Activated naive CD4-positive, alpha-beta T cell treated with anti-CD3 and anti-CD28 coated beads for 36 hours (primary cell): ENCODE measurements around the gene TMCO5A. TPM values are rescaled to one million over a fixed set of nuclear protein-coding genes. Genes with fewer than 3 reads are reported as not detected.
"Not testable (repeated sequence)": the region's sequence is repeated elsewhere in the genome, so short reads cannot be mapped to it uniquely, and the experiment has no call there.

Source experiments
- CTCF ChIA-PET: fragments of 350-600 bp; sonication (Branson Sonifier 250); formaldehyde crosslinking; loops from one replicate; lab custom pipeline; 2021; ENCODE audit warnings: antibody characterized with exemption; lab: Charles Lee
- DNase-seq: peaks from one replicate; pipeline ENCODE4 v3.0.0-alpha.2; 2020
- H3K27ac Mint-ChIP-seq: one replicate; pipeline ENCODE4 v1.8.0; 2021; ENCODE audit warnings: mild to moderate bottlenecking, mixed read lengths
- H3K27me3 Mint-ChIP-seq: one replicate; pipeline ENCODE4 v1.8.0; 2021; ENCODE audit warnings: low read depth, mixed read lengths
- H3K36me3 Mint-ChIP-seq: one replicate; pipeline ENCODE4 v1.8.0; 2021; ENCODE audit warnings: low read depth, mixed read lengths
- H3K4me1 Mint-ChIP-seq: one replicate; pipeline ENCODE4 v1.8.0; 2021; ENCODE audit warnings: low read depth, mixed read lengths
- H3K4me3 Mint-ChIP-seq: one replicate; pipeline ENCODE4 v1.8.0; 2021; ENCODE audit warnings: mild to moderate bottlenecking, moderate library complexity, mixed read lengths
- H3K9me3 Mint-ChIP-seq: one replicate; pipeline ENCODE4 v1.8.0; 2021; ENCODE audit warnings: mixed read lengths
- intact Hi-C: fragments of 100-400 bp; cut with micrococcal nuclease; formaldehyde crosslinking; loops from one replicate; pipeline ENCODE4 v1.15.1; 2023
- total RNA-seq, 2 experiments: library from RNA; stranded (reverse); gene quantifications; one replicate each; pipeline ENCODE4 v1.2.3, GENCODE V29; 2021

The TMCO5A gene
- total RNA-seq, 2 experiments from 2014 or later = not detected

DNA sequence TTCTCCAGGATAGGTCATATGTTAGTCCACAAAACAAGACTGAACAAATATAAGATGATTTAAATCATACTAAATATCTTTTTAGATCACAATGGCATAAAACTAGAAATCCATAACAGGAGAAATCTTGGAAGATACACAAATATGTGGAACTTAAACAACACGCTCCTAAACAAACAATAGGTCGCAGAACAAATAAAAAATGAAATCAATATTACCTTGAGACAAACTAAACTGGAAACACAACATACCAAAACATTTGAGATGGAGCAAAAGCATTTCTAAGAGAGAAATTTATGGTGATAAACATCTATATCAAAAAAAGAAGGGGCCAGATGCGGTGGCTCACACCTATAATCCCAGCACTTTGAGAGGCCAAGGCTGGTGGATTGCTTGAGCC, 8.3 kb upstream of the TMCO5A start:
- H3K36me3 Mint-ChIP-seq = no peaks in the 10 kb centered on the region
- intact Hi-C loops = no loop called here
- no peaks in the 10 kb centered on the region for H3K4me1 Mint-ChIP-seq
- no peak for DNase-seq
- no peak overlapping the region for H3K4me3 Mint-ChIP-seq
- H3K27ac Mint-ChIP-seq = no peak overlapping the region
- CTCF ChIA-PET = no interaction called here
- peaks cover 3% of the 10 kb centered on the region for H3K9me3 Mint-ChIP-seq
- H3K27me3 Mint-ChIP-seq = peaks cover 8% of the 10 kb centered on the region

DNA sequence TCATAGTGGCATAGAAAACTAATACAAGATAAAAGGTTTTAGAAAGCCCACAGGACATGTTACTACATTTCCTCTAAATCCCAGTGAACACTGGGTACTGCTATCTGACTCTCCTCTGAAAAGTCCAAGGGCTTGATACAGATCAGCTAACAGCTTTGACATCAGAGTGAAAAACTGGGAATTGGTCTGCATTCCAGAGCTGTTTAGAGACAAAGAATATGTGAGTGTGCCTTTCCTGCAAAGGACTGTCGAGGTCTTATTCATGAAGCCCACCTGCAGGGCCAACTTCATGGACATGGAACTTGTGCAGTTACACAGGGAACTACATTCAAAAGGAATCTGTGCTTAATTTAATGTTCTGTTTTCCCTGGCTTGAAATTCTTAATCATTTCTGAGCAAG, 5.2 kb upstream of the TMCO5A start:
- intact Hi-C loops = no loop called here
- no peaks in the 10 kb centered on the region for H3K36me3 Mint-ChIP-seq
- CTCF ChIA-PET = no interaction called here
- peaks cover 2% of the 10 kb centered on the region for H3K27me3 Mint-ChIP-seq
- no peak overlapping the region for H3K4me3 Mint-ChIP-seq
- no peak for DNase-seq
- no peaks in the 10 kb centered on the region for H3K9me3 Mint-ChIP-seq
- no peaks in the 10 kb centered on the region for H3K4me1 Mint-ChIP-seq
- no peak overlapping the region for H3K27ac Mint-ChIP-seq

DNA sequence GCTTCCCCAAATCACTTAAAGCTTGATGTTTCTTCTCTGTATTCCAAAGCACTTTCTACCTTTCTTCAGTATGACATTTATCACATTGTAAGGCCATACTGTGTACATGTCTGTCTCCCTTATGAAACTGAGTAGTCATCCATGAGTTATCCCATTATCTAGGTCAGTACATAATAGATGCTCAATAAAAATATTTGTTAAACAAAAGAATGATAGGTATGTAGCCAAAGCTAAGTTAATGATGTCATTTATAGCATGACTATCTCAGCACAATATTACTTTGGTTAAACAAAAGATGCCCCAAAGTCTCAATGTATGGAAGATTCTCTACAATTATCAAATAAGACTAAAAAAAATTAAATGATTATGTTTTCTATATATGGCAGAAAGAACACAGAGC, 3.1 kb upstream of the TMCO5A start:
- Mint-ChIP-seq H3K36me3 (no peaks in the 10 kb centered on the region), H3K4me3 (no peak overlapping the region), H3K4me1 (no peaks in the 10 kb centered on the region), H3K27me3 (no peaks in the 10 kb centered on the region), H3K9me3 (no peaks in the 10 kb centered on the region), H3K27ac (no peak overlapping the region)
- intact Hi-C loops = no loop called here
- CTCF ChIA-PET = no interaction called here
- no peak for DNase-seq

GRCh38 chr15:37931868-37932267, 2.6 kb upstream of the TMCO5A start:
- H3K27ac Mint-ChIP-seq = no peak overlapping the region
- DNase-seq = no peak
- no peaks in the 10 kb centered on the region for H3K4me1 Mint-ChIP-seq
- H3K27me3 Mint-ChIP-seq = peaks cover 3% of the 10 kb centered on the region
- no peaks in the 10 kb centered on the region for H3K9me3 Mint-ChIP-seq
- CTCF ChIA-PET = no interaction called here
- intact Hi-C loops = no loop called here
- no peak overlapping the region for H3K4me3 Mint-ChIP-seq
- no peaks in the 10 kb centered on the region for H3K36me3 Mint-ChIP-seq

- no peaks in the 10 kb centered on the region for H3K36me3 Mint-ChIP-seq
- H3K4me1 Mint-ChIP-seq = no peaks in the 10 kb centered on the region
- no peak overlapping the region for H3K4me3 Mint-ChIP-seq
- H3K27ac Mint-ChIP-seq = no peak overlapping the region
- CTCF ChIA-PET = no interaction called here
- intact Hi-C loops = no loop called here
- no peaks in the 10 kb centered on the region for H3K9me3 Mint-ChIP-seq
- H3K27me3 Mint-ChIP-seq = peaks cover 3% of the 10 kb centered on the region
- no peak for DNase-seq
These were observed 1.9 kb upstream of the TMCO5A start for GRCh38 chr15:37932549-37932948.

GRCh38 chr15:37933666-37934065, 774 bp upstream of the TMCO5A start:
- no peaks in the 10 kb centered on the region for H3K9me3 Mint-ChIP-seq
- CTCF ChIA-PET = no interaction called here
- no peak overlapping the region for H3K4me3 Mint-ChIP-seq
- DNase-seq = no peak
- no peak overlapping the region for H3K27ac Mint-ChIP-seq
- no peaks in the 10 kb centered on the region for H3K4me1 Mint-ChIP-seq
- peaks cover 3% of the 10 kb centered on the region for H3K27me3 Mint-ChIP-seq
- H3K36me3 Mint-ChIP-seq = no peaks in the 10 kb centered on the region
- intact Hi-C loops = no loop called here

GRCh38 chr15:37940876-37941275, 6.4 kb downstream of the TMCO5A start:
- Mint-ChIP-seq H3K4me3 (no peak overlapping the region), H3K27ac (no peak overlapping the region), H3K36me3 (no peaks in the 10 kb centered on the region), H3K4me1 (no peaks in the 10 kb centered on the region), H3K27me3 (peaks cover 3% of the 10 kb centered on the region), H3K9me3 (no peaks in the 10 kb centered on the region)
- intact Hi-C loops = no loop called here
- CTCF ChIA-PET = no interaction called here
- no peak for DNase-seq

GRCh38 chr15:37941779-37942178, 7.3 kb downstream of the TMCO5A start:
- no peak for DNase-seq
- Mint-ChIP-seq H3K4me1 (no peaks in the 10 kb centered on the region), H3K4me3 (no peak overlapping the region), H3K36me3 (no peaks in the 10 kb centered on the region), H3K27me3 (no peaks in the 10 kb centered on the region), H3K9me3 (no peaks in the 10 kb centered on the region), H3K27ac (no peak overlapping the region)
- intact Hi-C loops = no loop called here
- CTCF ChIA-PET = no interaction called here

GRCh38 chr15:37951999-37952398, 17.6 kb downstream of the TMCO5A start:
- CTCF ChIA-PET = no interaction called here
- H3K4me1 Mint-ChIP-seq = no peaks in the 10 kb centered on the region
- DNase-seq = no peak
- H3K36me3 Mint-ChIP-seq = no peaks in the 10 kb centered on the region
- H3K9me3 Mint-ChIP-seq = peaks cover 5% of the 10 kb centered on the region
- no peak overlapping the region for H3K27ac Mint-ChIP-seq
- H3K4me3 Mint-ChIP-seq = no peak overlapping the region
- no peaks in the 10 kb centered on the region for H3K27me3 Mint-ChIP-seq
- intact Hi-C loops = no loop called here

DNA sequence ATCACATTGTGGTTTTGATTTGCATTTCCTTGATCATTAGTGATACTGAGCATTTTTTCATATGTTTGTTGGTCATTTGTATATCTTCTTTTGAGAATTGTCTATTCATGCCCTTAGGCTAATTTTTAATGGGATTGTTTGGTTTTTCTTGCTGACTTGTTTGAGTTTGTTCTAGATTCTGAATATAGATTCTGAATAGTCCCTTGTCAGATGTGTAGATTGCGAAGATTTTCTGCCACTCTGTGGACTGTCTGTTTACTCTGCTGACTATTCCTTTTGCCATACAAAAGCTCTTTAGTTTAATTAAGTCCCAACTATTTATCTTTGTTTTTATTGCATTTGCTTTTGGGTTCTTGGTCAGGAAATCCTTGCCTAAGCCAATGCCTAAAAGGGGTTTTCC, 26.3 kb downstream of the TMCO5A start:
- intact Hi-C loops = not testable (repeated sequence)
- peaks cover 17% of the 10 kb centered on the region for H3K9me3 Mint-ChIP-seq

DNA sequence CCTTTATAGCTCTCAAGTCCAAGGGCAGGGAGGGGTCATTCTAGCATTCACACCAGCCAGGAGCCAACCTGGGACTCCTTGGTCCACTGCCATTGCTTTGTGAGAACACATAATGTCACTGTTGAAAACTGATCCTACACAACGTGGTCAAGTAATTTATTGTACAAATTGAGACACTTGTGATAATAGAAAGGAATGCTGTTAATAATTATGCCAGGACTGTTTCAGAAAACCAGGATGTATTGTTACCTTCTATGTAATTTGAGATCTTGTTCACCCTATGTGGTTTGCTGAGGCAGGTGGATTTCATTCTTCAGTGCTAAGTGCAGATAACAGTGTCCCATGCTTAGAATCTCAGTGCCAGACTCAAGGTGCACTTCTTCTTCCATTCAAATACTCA, 33.3 kb downstream of the TMCO5A start:
- no peaks in the 10 kb centered on the region for H3K4me1 Mint-ChIP-seq
- intact Hi-C loops = no loop called here
- no peaks in the 10 kb centered on the region for H3K27me3 Mint-ChIP-seq
- DNase-seq = no peak
- peaks cover 2% of the 10 kb centered on the region for H3K9me3 Mint-ChIP-seq
- H3K36me3 Mint-ChIP-seq = no peaks in the 10 kb centered on the region
- H3K4me3 Mint-ChIP-seq = no peak overlapping the region
- H3K27ac Mint-ChIP-seq = no peak overlapping the region
- CTCF ChIA-PET = no interaction called here

More for the DNA sequence above, 26.3 kb downstream of the TMCO5A start:
- DNase-seq, H3K27ac Mint-ChIP-seq, H3K4me3 Mint-ChIP-seq, H3K27me3 Mint-ChIP-seq, CTCF ChIA-PET, H3K36me3 Mint-ChIP-seq, H3K4me1 Mint-ChIP-seq: not testable (repeated sequence)

DNA sequence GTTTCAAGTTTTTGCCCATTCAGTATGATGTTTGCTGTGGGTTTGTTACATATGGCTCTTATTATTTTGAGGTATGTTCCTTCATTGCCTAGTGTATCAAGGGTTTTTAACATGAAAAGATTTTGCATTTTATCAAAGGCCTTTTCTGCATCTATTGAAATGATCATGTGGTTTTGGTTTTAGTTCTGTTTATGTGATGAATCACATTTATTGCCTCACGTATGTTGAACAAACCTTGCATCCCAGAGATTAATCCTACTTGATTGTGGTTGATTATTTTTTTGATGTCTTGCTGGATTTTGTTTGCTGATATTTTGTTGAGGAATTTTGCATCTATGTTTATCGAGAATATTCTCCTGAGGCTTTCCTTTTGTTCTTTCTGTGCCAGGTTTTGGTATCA, 39.4 kb downstream of the TMCO5A start:
- Mint-ChIP-seq H3K9me3 (peaks cover 1% of the 10 kb centered on the region), H3K4me3 (no peak overlapping the region), H3K27me3 (no peaks in the 10 kb centered on the region), H3K36me3 (no peaks in the 10 kb centered on the region), H3K4me1 (no peaks in the 10 kb centered on the region), H3K27ac (no peak overlapping the region)
- intact Hi-C loops = no loop called here
- DNase-seq = no peak
- CTCF ChIA-PET = no interaction called here

GRCh38 chr15:37978231-37978630, 43.8 kb downstream of the TMCO5A start:
- CTCF ChIA-PET = no interaction called here
- no peak for DNase-seq
- no peaks in the 10 kb centered on the region for H3K27me3 Mint-ChIP-seq
- peaks cover 1% of the 10 kb centered on the region for H3K9me3 Mint-ChIP-seq
- intact Hi-C loops = no loop called here
- no peaks in the 10 kb centered on the region for H3K36me3 Mint-ChIP-seq
- no peak overlapping the region for H3K4me3 Mint-ChIP-seq
- H3K4me1 Mint-ChIP-seq = no peaks in the 10 kb centered on the region
- no peak overlapping the region for H3K27ac Mint-ChIP-seq
